B cell (primary cell): ENCODE measurements around the gene VAV2.

ENCODE experiments used
- CTCF ChIP-seq: fragments of 200-600 bp; IDR thresholded peaks from one replicate; pipeline ENCODE4 v1.8.0; 2022; ENCODE audit warnings: antibody characterized with exemption, mild to moderate bottlenecking
- EZH2 ChIP-seq: IDR thresholded peaks from 2 replicates; pipeline ENCODE4 v1.6.1; 2012; ENCODE audit warnings: borderline replicate concordance, low read depth, mild to moderate bottlenecking, moderate library complexity, low read length; ENCODE audit not compliant: insufficient read depth, poor library complexity, severe bottlenecking

GRCh38 chr9:133846483-133847090 lies 145.5 kb downstream of the VAV2 start:
- TF ChIP-seq CTCF (no peak), EZH2 (no peak)
